ENCODE data around the gene TUBGCP3. TPM values are rescaled to one million over a fixed set of nuclear protein-coding genes. Genes with fewer than 3 reads are reported as not detected.

The TUBGCP3 gene
- polyA plus RNA-seq, 1 donor from 2014 or later = 20.3 TPM

DNA sequence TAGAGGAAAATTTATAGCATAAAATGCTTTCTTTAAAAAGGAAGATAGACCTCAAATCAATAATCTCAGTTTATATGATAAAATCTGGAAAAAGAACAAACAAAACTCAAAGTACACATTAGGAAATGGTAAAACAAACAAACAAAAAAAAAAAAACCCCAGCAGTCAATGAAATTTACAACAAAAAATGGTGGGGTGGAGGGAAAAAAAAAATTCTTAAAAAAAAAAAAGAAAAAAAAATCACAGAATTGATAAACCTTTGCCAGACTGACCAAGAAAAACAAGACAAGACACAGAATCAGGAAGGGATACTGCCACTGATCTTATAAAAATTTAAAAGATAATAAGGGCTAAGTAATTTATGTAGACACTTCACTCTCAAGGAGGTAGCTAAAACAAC lies 11.2 kb downstream of the TUBGCP3 start:
- no peaks in the 10 kb centered on the region for H3K36me3 ChIP-seq (ENCODE audit: insufficient read depth, low read length)
- H3K9me2 ChIP-seq (ENCODE audit: insufficient read depth, low read length) = no peaks in the 10 kb centered on the region
- H3F3A ChIP-seq (ENCODE audit: insufficient read depth, low read length, poor library complexity, severe bottlenecking) = no peaks in the 10 kb centered on the region
- H3K27ac ChIP-seq (ENCODE audit: low read length) = no peak overlapping the region
- H3K9me3 ChIP-seq (ENCODE audit: low read length) = no peaks in the 10 kb centered on the region
- no peaks in the 10 kb centered on the region for H4K20me1 ChIP-seq (ENCODE audit: insufficient read depth)
- H3K27me3 ChIP-seq (ENCODE audit: insufficient read depth, low read depth, low read length) = no peaks in the 10 kb centered on the region
- no peak overlapping the region for H3K9ac ChIP-seq (ENCODE audit: low read length)
- H3K4me3 ChIP-seq (ENCODE audit: low read length) = no peak overlapping the region
- H3K79me2 ChIP-seq (replicated peaks; ENCODE audit: insufficient read depth, low read length) = peaks cover 67% of the 10 kb centered on the region
- no peak overlapping the region for H2AFZ ChIP-seq (ENCODE audit: low read depth, low read length)
- no peak overlapping the region for H3K4me2 ChIP-seq (ENCODE audit: low read length)
- no peak for TF ChIP-seq RAD21 (conservative IDR thresholded peaks at IDR 0.05)

GRCh38 chr13:112576191-112576590 lies 11.8 kb downstream of the TUBGCP3 start:
- no peak overlapping the region for H3K4me2 ChIP-seq (ENCODE audit: low read length)
- H3K79me2 ChIP-seq (replicated peaks; ENCODE audit: insufficient read depth, low read length) = peaks cover 61% of the 10 kb centered on the region
- no peaks in the 10 kb centered on the region for H3F3A ChIP-seq (ENCODE audit: insufficient read depth, low read length, poor library complexity, severe bottlenecking)
- H3K9me3 ChIP-seq (ENCODE audit: low read length) = no peaks in the 10 kb centered on the region
- H4K20me1 ChIP-seq (ENCODE audit: insufficient read depth) = no peaks in the 10 kb centered on the region
- TF ChIP-seq REST (IDR thresholded peaks at IDR 0.05; ENCODE audit: borderline replicate concordance) = no peak
- TF ChIP-seq CTCF (IDR thresholded peaks at IDR 0.05; ENCODE audit: poor library complexity, severe bottlenecking) = no peak
- TF ChIP-seq EP300 (conservative IDR thresholded peaks at IDR 0.05; ENCODE audit: poor library complexity, severe bottlenecking) = no peak
- TF ChIP-seq TAF1 (IDR thresholded peaks at IDR 0.05; ENCODE audit: low read depth) = no peak
- no peak for TF ChIP-seq POLR2AphosphoS5 (IDR thresholded peaks at IDR 0.05)
- H3K9me2 ChIP-seq (ENCODE audit: insufficient read depth, low read length) = no peaks in the 10 kb centered on the region
- H3K36me3 ChIP-seq (ENCODE audit: insufficient read depth, low read length) = no peaks in the 10 kb centered on the region
- H3K27me3 ChIP-seq (ENCODE audit: insufficient read depth, low read depth, low read length) = no peaks in the 10 kb centered on the region
- no peak overlapping the region for H3K9ac ChIP-seq (ENCODE audit: low read length)
- H3K27ac ChIP-seq (ENCODE audit: low read length) = no peak overlapping the region
- no peak overlapping the region for H3K4me3 ChIP-seq (ENCODE audit: low read length)
- H2AFZ ChIP-seq (ENCODE audit: low read depth, low read length) = no peak overlapping the region

DNA sequence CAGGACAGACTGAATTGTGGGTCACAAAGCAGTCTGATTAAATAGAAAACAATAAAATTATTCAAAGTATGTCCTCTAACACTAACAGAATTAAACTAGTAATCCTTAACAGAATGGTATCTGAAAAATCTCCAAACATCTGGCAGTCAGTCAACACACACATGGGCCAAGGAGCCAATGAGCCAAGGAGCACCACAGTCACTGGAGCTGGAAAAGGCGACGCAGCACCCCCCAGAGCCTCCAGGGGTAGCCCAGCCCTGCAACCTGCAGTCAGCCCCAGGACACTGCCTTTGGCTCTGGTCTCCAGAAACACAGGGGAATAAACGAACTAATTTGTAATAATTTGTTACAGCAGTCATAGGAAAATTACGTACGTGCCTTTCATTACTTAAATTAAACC lies 12.3 kb downstream of the TUBGCP3 start:
- Histone ChIP-seq H3K4me3 (ENCODE audit: low read length) (no peak overlapping the region), H3K79me2 (replicated peaks; ENCODE audit: insufficient read depth, low read length) (peaks cover 59% of the 10 kb centered on the region), H4K20me1 (ENCODE audit: insufficient read depth) (no peaks in the 10 kb centered on the region), H3K27ac (ENCODE audit: low read length) (no peak overlapping the region), H2AFZ (ENCODE audit: low read depth, low read length) (no peak overlapping the region), H3K9ac (ENCODE audit: low read length) (no peak overlapping the region), H3K36me3 (ENCODE audit: insufficient read depth, low read length) (no peaks in the 10 kb centered on the region), H3K9me2 (ENCODE audit: insufficient read depth, low read length) (no peaks in the 10 kb centered on the region), H3F3A (ENCODE audit: insufficient read depth, low read length, poor library complexity, severe bottlenecking) (no peaks in the 10 kb centered on the region), H3K4me2 (ENCODE audit: low read length) (no peak overlapping the region), H3K27me3 (ENCODE audit: insufficient read depth, low read depth, low read length) (no peaks in the 10 kb centered on the region), H3K9me3 (ENCODE audit: low read length) (no peaks in the 10 kb centered on the region)
- no peak for TF ChIP-seq POLR2AphosphoS5 (IDR thresholded peaks at IDR 0.05)
- TF ChIP-seq MXI1 (conservative IDR thresholded peaks at IDR 0.05; ENCODE audit: poor library complexity, severe bottlenecking) = no peak
- TF ChIP-seq EZH2 (IDR thresholded peaks at IDR 0.05; ENCODE audit: borderline replicate concordance, insufficient read depth, low read length, poor library complexity, severe bottlenecking) = no peak
- TF ChIP-seq TAF1 (IDR thresholded peaks at IDR 0.05; ENCODE audit: low read depth) = no peak
- no peak for TF ChIP-seq REST (IDR thresholded peaks at IDR 0.05; ENCODE audit: borderline replicate concordance)
